GM18870 (cell line): ENCODE data around the gene RCAN2.

Source experiments
- ATAC-seq: cut with Tn5 transposase; IDR thresholded peaks from one replicate; pipeline ENCODE4 v1.9.1; 2021; ENCODE audit warnings: moderate library complexity; ENCODE audit not compliant: unreplicated experiment

Gene RCAN2

GRCh38 chr6:46491628-46492547, 639 bp upstream of the RCAN2 start:
- no peak for ATAC-seq

- ATAC-seq: no peak
Observed at GRCh38 chr6:46490425-46491200, 636 bp downstream of the RCAN2 start.

- ATAC-seq: no peak
Observed at GRCh38 chr6:46486181-46486580, 5.1 kb downstream of the RCAN2 start.

- ATAC-seq: no peak
Observed at GRCh38 chr6:46484081-46484820, 7.0 kb downstream of the RCAN2 start.

- no peak for ATAC-seq
Observed at GRCh38 chr6:46476301-46476700, 14.9 kb downstream of the RCAN2 start.

GRCh38 chr6:46473881-46474280, 17.4 kb downstream of the RCAN2 start:
- ATAC-seq: no peak

- no peak for ATAC-seq
Observed at GRCh38 chr6:46472243-46472642, 19.0 kb downstream of the RCAN2 start.

- no peak for ATAC-seq
Observed at GRCh38 chr6:46469021-46469420, 22.2 kb downstream of the RCAN2 start.

- ATAC-seq: no peak
Observed at GRCh38 chr6:46468403-46469010, 22.7 kb downstream of the RCAN2 start.

GRCh38 chr6:46466570-46466969, 24.7 kb downstream of the RCAN2 start:
- ATAC-seq: no peak

- no peak for ATAC-seq
Observed at GRCh38 chr6:46465294-46466165, 25.7 kb downstream of the RCAN2 start.

GRCh38 chr6:46456297-46456696, 35.0 kb downstream of the RCAN2 start:
- no peak for ATAC-seq

- ATAC-seq: no peak
Observed at GRCh38 chr6:46454691-46455090, 36.6 kb downstream of the RCAN2 start.

- no peak for ATAC-seq
Observed at GRCh38 chr6:46453741-46454316, 37.4 kb downstream of the RCAN2 start.

- no peak for ATAC-seq
Observed at GRCh38 chr6:46453216-46453615, 38.0 kb downstream of the RCAN2 start.

- no peak for ATAC-seq
Observed at GRCh38 chr6:46452312-46452917, 38.8 kb downstream of the RCAN2 start.

- ATAC-seq: no peak
Observed at GRCh38 chr6:46451343-46451742, 39.9 kb downstream of the RCAN2 start.

GRCh38 chr6:46444772-46445454, 46.3 kb downstream of the RCAN2 start:
- ATAC-seq: no peak

- ATAC-seq: no peak
Observed at GRCh38 chr6:46443623-46444022, 47.6 kb downstream of the RCAN2 start.
